Upper lobe of left lung (tissue), 4 donors: ENCODE measurements around the gene TENM3.

Experiments used
- EP300 ChIP-seq, 4 donors: sonication (generic); formaldehyde crosslinking; IDR thresholded peaks; one replicate each; pipeline ENCODE4 v1.5.1; 2017; ENCODE audit warnings: antibody characterized with exemption in 4 of 4, control low read depth in 2 of 4
- POLR2A ChIP-seq, 4 donors: fragments of 450-650 bp; IDR thresholded peaks; one replicate each; pipeline ENCODE4 v1.5.1; 2016 to 2017; ENCODE audit warnings: antibody characterized with exemption in 4 of 4, mild to moderate bottlenecking in 2 of 4
- POLR2AphosphoS5 ChIP-seq, 2 donors: sonication (generic); formaldehyde crosslinking; IDR thresholded peaks; one replicate each; pipeline ENCODE4 v1.5.1; 2017; ENCODE audit warnings: antibody characterized with exemption in 2 of 2
- TF ChIP-seq, protein P1 (sequence below), 6 experiments: fragments of 450-650 bp in 4 of 6; fragments of 200-600 bp in 2 of 6; sonication (generic) in 2 of 6; IDR thresholded peaks; one replicate each; pipeline ENCODE4 v1.5.1; 2016 to 2019; ENCODE audit warnings: antibody characterized with exemption in 6 of 6

- TF ChIP-seq POLR2AphosphoS5 (IDR thresholded peaks at IDR 0.05) (no peak), EP300 (IDR thresholded peaks at IDR 0.05) (no peak), POLR2A (IDR thresholded peaks at IDR 0.05) (no peak)
- TF ChIP-seq, protein P1, sequence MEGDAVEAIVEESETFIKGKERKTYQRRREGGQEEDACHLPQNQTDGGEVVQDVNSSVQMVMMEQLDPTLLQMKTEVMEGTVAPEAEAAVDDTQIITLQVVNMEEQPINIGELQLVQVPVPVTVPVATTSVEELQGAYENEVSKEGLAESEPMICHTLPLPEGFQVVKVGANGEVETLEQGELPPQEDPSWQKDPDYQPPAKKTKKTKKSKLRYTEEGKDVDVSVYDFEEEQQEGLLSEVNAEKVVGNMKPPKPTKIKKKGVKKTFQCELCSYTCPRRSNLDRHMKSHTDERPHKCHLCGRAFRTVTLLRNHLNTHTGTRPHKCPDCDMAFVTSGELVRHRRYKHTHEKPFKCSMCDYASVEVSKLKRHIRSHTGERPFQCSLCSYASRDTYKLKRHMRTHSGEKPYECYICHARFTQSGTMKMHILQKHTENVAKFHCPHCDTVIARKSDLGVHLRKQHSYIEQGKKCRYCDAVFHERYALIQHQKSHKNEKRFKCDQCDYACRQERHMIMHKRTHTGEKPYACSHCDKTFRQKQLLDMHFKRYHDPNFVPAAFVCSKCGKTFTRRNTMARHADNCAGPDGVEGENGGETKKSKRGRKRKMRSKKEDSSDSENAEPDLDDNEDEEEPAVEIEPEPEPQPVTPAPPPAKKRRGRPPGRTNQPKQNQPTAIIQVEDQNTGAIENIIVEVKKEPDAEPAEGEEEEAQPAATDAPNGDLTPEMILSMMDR (IDR thresholded peaks at IDR 0.05), result no peak
Measured at GRCh38 chr4:182236186-182236585, 7.0 kb upstream of the TENM3 start.
